ENCODE data around the gene LONRF2. TPM values are rescaled to one million over a fixed set of nuclear protein-coding genes. Genes with fewer than 3 reads are reported as not detected.

LONRF2 gene
- total RNA-seq, 4 donors from 2014 or later = 1.3 to 2.5 (median 2.0) TPM

- 90% methylated on average over 4 of the region's 4 CpGs for WGBS
- no peak for TF ChIP-seq POLR2AphosphoS5 (IDR thresholded peaks at IDR 0.05)
- TF ChIP-seq EP300 (IDR thresholded peaks at IDR 0.05) = no peak
- no peak for TF ChIP-seq POLR2A (IDR thresholded peaks at IDR 0.05)
- TF ChIP-seq, protein P1, sequence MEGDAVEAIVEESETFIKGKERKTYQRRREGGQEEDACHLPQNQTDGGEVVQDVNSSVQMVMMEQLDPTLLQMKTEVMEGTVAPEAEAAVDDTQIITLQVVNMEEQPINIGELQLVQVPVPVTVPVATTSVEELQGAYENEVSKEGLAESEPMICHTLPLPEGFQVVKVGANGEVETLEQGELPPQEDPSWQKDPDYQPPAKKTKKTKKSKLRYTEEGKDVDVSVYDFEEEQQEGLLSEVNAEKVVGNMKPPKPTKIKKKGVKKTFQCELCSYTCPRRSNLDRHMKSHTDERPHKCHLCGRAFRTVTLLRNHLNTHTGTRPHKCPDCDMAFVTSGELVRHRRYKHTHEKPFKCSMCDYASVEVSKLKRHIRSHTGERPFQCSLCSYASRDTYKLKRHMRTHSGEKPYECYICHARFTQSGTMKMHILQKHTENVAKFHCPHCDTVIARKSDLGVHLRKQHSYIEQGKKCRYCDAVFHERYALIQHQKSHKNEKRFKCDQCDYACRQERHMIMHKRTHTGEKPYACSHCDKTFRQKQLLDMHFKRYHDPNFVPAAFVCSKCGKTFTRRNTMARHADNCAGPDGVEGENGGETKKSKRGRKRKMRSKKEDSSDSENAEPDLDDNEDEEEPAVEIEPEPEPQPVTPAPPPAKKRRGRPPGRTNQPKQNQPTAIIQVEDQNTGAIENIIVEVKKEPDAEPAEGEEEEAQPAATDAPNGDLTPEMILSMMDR (IDR thresholded peaks at IDR 0.05) = no peak
- DNase-seq (ENCODE audit: low spot score in 2 of 2) = peak in 1 of 2 donors; percentile 9
- H3K4me3 ChIP-seq = no peak overlapping the region
- no peaks in the 10 kb centered on the region for H3K27me3 ChIP-seq
- no peaks in the 10 kb centered on the region for H3K4me1 ChIP-seq
- H3K27ac ChIP-seq = no peak overlapping the region
- no peaks in the 10 kb centered on the region for H3K9me3 ChIP-seq
- H3K36me3 ChIP-seq = no peaks in the 10 kb centered on the region
These were observed 74.3 kb downstream of the LONRF2 start for GRCh38 chr2:100248044-100248330.

GRCh38 chr2:100247256-100248043, 74.9 kb downstream of the LONRF2 start:
- DNase-seq (ENCODE audit: low spot score in 2 of 2) = peak in 1 of 2 donors; percentile 45
- H3K4me1 ChIP-seq = peaks cover 4% of the 10 kb centered on the region
- H3K9me3 ChIP-seq = no peaks in the 10 kb centered on the region
- no peaks in the 10 kb centered on the region for H3K27me3 ChIP-seq
- 76% methylated on average over 6 of the region's 14 CpGs for WGBS
- no peaks in the 10 kb centered on the region for H3K36me3 ChIP-seq
- TF ChIP-seq, protein P1 (IDR thresholded peaks at IDR 0.05) = no peak
- TF ChIP-seq POLR2AphosphoS5 (IDR thresholded peaks at IDR 0.05) (no peak), EP300 (IDR thresholded peaks at IDR 0.05) (no peak), POLR2A (IDR thresholded peaks at IDR 0.05) (no peak)
- no peak overlapping the region for H3K27ac ChIP-seq
- H3K4me3 ChIP-seq = no peak overlapping the region

GRCh38 chr2:100246163-100247145, 75.8 kb downstream of the LONRF2 start:
- Histone ChIP-seq H3K36me3 (no peaks in the 10 kb centered on the region), H3K9me3 (no peaks in the 10 kb centered on the region), H3K4me3 (no peak overlapping the region), H3K27me3 (no peaks in the 10 kb centered on the region), H3K27ac (no peak overlapping the region), H3K4me1 (peaks cover 4% of the 10 kb centered on the region)
- 71% methylated on average over 28 of the region's 28 CpGs for WGBS
- DNase-seq (ENCODE audit: low spot score in 2 of 2) = peak in 1 of 2 donors; percentile 53
- TF ChIP-seq EP300 (IDR thresholded peaks at IDR 0.05) (no peak), POLR2A (IDR thresholded peaks at IDR 0.05) (no peak), POLR2AphosphoS5 (IDR thresholded peaks at IDR 0.05) (no peak)
- TF ChIP-seq, protein P1 (IDR thresholded peaks at IDR 0.05) = peak in 1 of 2 donors; percentile 15

GRCh38 chr2:100245681-100246080, 76.6 kb downstream of the LONRF2 start:
- Histone ChIP-seq H3K9me3 (no peaks in the 10 kb centered on the region), H3K4me1 (peaks cover 4% of the 10 kb centered on the region), H3K27ac (no peak overlapping the region), H3K27me3 (no peaks in the 10 kb centered on the region), H3K36me3 (no peaks in the 10 kb centered on the region), H3K4me3 (no peak overlapping the region)
- peak in 1 of 2 donors; percentile 41 for DNase-seq (ENCODE audit: low spot score in 2 of 2)
- 96% methylated on average over 3 of the region's 4 CpGs for WGBS
- TF ChIP-seq, protein P1 (IDR thresholded peaks at IDR 0.05) = no peak
- TF ChIP-seq EP300 (IDR thresholded peaks at IDR 0.05) (no peak), POLR2AphosphoS5 (IDR thresholded peaks at IDR 0.05) (no peak), POLR2A (IDR thresholded peaks at IDR 0.05) (no peak)
